GM06990 (cell line): ENCODE results near the gene CDK5R2.

ENCODE experiments used
- DNase-seq: peaks from one replicate; pipeline ENCODE4 v3.0.0-alpha.2; 2011; ENCODE audit not compliant: insufficient read length; ENCODE audit errors: extremely low read depth
- H3K27me3 ChIP-seq: replicated peaks from 2 replicates; pipeline ENCODE4 v1.6.0; 2011; ENCODE audit warnings: low read length; ENCODE audit not compliant: control insufficient read depth, insufficient read depth
- H3K36me3 ChIP-seq: 2 replicates; pipeline ENCODE4 v1.5.1; 2011; ENCODE audit warnings: low read length; ENCODE audit not compliant: control insufficient read depth, insufficient read depth
- H3K4me3 ChIP-seq: replicated peaks from 2 replicates; pipeline ENCODE4 v1.5.1; 2011; ENCODE audit warnings: low read depth, mild to moderate bottlenecking, control low read depth, low read length
- TF ChIP-seq, protein P1 (sequence below): IDR thresholded peaks from 2 replicates; pipeline ENCODE4 v1.5.1; 2011; ENCODE audit warnings: low read length, control low read depth, mild to moderate bottlenecking, inconsistent platforms; ENCODE audit not compliant: insufficient read depth, poor library complexity, severe bottlenecking

The CDK5R2 gene

DNA sequence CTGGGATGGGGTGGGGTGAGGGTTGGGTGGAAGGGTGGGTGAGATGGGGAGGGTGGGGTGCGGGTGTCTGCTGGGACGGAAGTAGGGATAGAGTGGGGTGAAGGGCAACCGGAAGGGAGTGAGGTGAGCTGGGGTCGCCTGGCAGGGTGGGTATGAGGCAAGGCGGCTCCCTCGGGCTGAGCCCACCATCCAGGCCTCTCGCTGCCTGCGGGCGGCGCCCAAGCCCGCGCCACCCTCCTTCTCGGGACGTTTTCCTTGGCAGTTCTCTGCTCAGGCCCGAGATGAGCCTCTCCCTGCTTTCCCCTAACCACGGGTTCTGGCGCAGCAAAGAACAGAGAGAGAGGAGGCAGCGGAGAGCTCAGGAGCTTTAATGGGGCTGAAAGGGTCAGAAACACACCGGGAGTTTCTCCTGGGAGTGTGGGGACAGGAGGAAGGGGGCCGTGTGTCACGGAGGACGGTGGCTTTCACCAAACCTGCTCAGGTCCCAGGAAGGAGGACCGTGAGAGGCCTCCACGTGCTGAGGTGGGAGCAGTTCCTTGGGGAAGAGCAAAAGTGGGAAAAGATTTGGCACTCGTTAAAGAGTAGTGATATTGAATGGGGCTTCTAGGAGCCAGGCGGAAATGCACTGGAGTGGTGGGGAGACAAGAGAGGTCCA lies 21.4 kb downstream of the CDK5R2 start:
- TF ChIP-seq, protein P1, sequence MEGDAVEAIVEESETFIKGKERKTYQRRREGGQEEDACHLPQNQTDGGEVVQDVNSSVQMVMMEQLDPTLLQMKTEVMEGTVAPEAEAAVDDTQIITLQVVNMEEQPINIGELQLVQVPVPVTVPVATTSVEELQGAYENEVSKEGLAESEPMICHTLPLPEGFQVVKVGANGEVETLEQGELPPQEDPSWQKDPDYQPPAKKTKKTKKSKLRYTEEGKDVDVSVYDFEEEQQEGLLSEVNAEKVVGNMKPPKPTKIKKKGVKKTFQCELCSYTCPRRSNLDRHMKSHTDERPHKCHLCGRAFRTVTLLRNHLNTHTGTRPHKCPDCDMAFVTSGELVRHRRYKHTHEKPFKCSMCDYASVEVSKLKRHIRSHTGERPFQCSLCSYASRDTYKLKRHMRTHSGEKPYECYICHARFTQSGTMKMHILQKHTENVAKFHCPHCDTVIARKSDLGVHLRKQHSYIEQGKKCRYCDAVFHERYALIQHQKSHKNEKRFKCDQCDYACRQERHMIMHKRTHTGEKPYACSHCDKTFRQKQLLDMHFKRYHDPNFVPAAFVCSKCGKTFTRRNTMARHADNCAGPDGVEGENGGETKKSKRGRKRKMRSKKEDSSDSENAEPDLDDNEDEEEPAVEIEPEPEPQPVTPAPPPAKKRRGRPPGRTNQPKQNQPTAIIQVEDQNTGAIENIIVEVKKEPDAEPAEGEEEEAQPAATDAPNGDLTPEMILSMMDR = peak; percentile 37
- no peak for DNase-seq
- Histone ChIP-seq H3K27me3 (peaks cover 5% of the 10 kb centered on the region), H3K4me3 (no peak overlapping the region), H3K36me3 (no peaks in the 10 kb centered on the region)

DNA sequence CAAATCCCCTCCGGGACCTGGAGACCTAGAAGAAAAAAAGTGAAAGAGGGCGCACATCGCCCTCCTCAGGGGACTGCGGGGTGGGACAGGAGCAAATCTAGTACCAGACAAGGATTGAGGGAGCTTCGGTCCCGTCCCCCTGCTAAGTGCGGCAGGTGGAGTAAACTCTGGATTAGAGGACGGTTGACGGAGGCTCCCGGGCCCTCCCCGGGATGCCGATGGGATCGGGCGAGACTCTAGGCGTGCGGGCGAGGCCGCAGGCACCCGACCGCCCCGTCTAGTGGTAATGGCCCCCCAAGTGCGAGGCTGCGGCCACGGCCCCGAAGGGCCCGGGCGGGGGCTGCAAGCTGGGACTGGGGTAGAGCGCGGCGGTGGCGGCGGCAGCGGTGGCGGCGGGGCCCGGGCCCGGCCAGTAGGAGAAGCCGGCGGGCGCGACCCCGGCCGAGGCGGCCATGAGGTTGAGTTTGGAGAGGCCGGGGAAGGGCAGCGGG lies 22.0 kb downstream of the CDK5R2 start:
- Histone ChIP-seq H3K27me3 (peaks cover 6% of the 10 kb centered on the region), H3K4me3 (no peak overlapping the region), H3K36me3 (no peaks in the 10 kb centered on the region)
- TF ChIP-seq, protein P1 = no peak
- no peak for DNase-seq

DNA sequence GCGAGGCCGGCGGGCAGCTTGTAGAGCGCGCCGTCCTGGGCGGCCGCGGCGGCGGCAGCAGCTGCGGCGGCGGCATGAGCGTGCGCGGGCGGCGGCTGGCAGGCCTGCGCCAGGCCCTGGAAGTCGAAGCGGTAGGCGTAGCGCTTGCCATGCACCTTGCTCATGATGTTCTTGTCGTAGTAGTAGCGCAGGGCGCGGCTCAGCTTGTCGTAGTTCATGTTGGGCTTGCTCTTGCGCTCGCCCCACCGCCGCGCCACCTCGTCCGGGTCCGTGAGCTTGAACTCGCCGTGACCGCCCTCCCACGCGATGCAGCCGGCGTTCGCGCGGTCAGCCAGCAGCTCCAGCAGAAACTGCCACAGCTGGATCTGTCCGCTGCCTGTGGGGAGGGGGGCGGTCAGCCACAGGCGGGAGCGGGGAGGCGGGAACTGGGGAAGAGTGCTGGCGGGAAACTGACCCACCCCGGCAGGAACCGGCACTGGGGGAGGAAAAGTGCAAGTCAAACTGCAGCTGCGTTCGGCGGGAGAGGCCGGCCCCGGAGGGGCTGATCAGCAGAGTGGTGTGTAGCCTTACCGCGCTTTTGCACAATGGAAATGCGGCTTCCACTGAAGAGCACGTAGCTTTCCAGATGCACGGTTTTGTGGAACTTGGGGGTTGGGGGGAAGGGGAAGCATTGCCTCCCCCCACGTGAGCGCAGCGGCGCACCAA lies 22.6 kb downstream of the CDK5R2 start:
- no peak for DNase-seq
- no peaks in the 10 kb centered on the region for H3K36me3 ChIP-seq
- TF ChIP-seq, protein P1 = no peak
- H3K4me3 ChIP-seq = 0 out of 2 replicates have a peak overlapping the region, but pooled peaks have one; percentile 11
- H3K27me3 ChIP-seq = peaks cover 8% of the 10 kb centered on the region

DNA sequence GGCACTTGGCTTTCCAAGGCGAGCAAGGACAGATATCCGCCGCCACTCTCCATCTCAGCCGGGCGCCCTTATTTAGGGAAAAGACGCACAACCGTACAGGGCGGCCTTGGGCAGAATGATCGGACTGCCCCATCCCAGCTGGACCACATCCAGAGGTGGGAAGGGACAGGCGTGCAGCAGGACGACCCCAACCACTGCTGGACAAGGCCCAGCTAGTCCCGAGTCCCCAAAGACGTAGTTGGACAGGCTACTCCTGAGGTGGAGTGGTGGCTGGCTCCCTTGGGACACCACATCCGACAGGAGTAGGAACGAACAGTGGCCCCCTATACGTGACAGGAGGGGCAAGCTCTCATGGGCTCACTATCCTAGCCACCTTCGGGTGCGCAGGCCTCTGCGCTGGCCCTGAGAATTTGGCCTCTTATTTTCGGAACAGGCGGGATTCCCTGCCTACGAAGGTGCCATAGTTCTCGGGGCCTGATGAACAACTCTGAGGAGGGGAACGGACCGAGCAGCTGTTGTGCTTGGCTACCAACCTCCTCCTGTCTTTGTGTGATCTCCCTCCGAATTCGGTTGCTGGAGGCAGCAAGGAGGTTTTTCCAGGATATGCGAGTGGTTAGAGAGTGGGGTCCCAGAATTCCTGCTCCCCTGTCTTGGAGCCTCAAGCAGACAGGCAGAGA lies 23.3 kb downstream of the CDK5R2 start:
- DNase-seq = no peak
- peaks cover 8% of the 10 kb centered on the region for H3K27me3 ChIP-seq
- no peaks in the 10 kb centered on the region for H3K36me3 ChIP-seq
- no peak overlapping the region for H3K4me3 ChIP-seq
- TF ChIP-seq, protein P1 = no peak

DNA sequence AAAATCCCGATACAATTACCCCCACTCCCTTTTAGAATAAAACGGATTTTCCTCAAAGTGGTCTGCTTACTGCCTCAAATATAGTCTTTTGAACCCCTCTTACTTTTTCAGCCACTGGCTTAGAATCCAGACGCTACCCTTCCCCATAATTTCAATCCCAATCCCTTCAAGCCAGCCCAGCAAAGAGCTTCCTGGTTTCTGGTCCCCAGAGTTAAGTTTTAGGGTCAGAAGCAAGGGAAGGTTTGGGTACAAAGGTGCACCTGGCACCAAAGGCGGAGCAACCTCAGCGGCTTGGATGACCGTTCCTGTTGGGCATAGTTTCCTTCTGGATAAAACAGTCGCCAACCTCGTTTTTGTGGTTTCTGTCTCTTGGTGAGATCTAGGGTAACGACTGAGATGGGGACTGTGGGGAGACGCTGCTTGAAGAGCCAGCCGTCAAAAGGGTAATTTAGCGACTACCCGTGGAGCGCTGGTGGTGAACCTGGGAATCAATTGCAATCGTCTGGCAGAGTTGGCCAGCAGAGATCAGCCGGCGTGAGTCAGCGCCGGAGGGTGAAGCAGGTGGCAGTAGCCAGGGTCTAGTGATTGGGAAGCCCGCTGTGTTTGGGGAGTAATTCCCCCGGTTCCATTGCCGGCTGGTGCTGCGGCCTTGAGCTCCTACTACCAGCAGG lies 23.9 kb downstream of the CDK5R2 start:
- no peak overlapping the region for H3K4me3 ChIP-seq
- no peak for DNase-seq
- peaks cover 8% of the 10 kb centered on the region for H3K27me3 ChIP-seq
- no peaks in the 10 kb centered on the region for H3K36me3 ChIP-seq
- TF ChIP-seq, protein P1 = no peak
